Activated B cell treated with CpG ODN at 0.5 μM for 24 hours (primary cell): ENCODE results near the gene TMA7. TPM values are rescaled to one million over a fixed set of nuclear protein-coding genes. Genes with fewer than 3 reads are reported as not detected.
"Not testable (repeated sequence)": the region's sequence is repeated elsewhere in the genome, so short reads cannot be mapped to it uniquely, and the experiment has no call there.

Experiments
- ATAC-seq: fragments of 200-7000 bp; cut with Tn5 transposase; one replicate; pipeline ENCODE4 v1.10.0; 2021; ENCODE audit warnings: low read depth, mild to moderate bottlenecking, moderate library complexity
- CTCF ChIA-PET: fragments of 350-600 bp; sonication (Branson Sonifier 250); formaldehyde crosslinking; loops from one replicate; lab custom pipeline; 2021; ENCODE audit warnings: antibody characterized with exemption; lab: Charles Lee
- POLR2A ChIA-PET: fragments of 350-600 bp; sonication (Branson Sonifier 250); formaldehyde crosslinking; loops from one replicate; lab custom pipeline; 2021; ENCODE audit warnings: antibody characterized with exemption; lab: Charles Lee
- DNase-seq: peaks from one replicate; pipeline ENCODE4 v3.0.0; 2022
- H3K27ac Mint-ChIP-seq: one replicate; pipeline ENCODE4 v1.8.0; 2020; ENCODE audit warnings: mixed read lengths
- H3K27me3 Mint-ChIP-seq: one replicate; pipeline ENCODE4 v1.8.0; 2021; ENCODE audit warnings: mixed read lengths
- H3K36me3 Mint-ChIP-seq: one replicate; pipeline ENCODE4 v1.8.0; 2021; ENCODE audit warnings: low read depth, mixed read lengths
- H3K4me1 Mint-ChIP-seq: one replicate; pipeline ENCODE4 v1.8.0; 2021; ENCODE audit warnings: mixed read lengths
- H3K4me3 Mint-ChIP-seq: one replicate; pipeline ENCODE4 v1.8.0; 2020; ENCODE audit warnings: mild to moderate bottlenecking, mixed read lengths
- H3K9me3 Mint-ChIP-seq: one replicate; pipeline ENCODE4 v1.8.0; 2020; ENCODE audit warnings: mixed read lengths
- CTCF ChIP-seq: fragments of 200-600 bp; IDR thresholded peaks from one replicate; pipeline ENCODE4 v1.8.0; 2022; ENCODE audit warnings: antibody characterized with exemption, mild to moderate bottlenecking
- intact Hi-C: fragments of 100-400 bp; cut with micrococcal nuclease; formaldehyde crosslinking; loops from one replicate; pipeline ENCODE4 v1.15.1; 2024
- total RNA-seq: library from RNA; stranded (reverse); gene quantifications from 2 replicates; pipeline ENCODE4 v1.2.3, GENCODE V29; 2022

Gene TMA7
- total RNA-seq, 1 donor from 2014 or later, result 216 TPM

DNA sequence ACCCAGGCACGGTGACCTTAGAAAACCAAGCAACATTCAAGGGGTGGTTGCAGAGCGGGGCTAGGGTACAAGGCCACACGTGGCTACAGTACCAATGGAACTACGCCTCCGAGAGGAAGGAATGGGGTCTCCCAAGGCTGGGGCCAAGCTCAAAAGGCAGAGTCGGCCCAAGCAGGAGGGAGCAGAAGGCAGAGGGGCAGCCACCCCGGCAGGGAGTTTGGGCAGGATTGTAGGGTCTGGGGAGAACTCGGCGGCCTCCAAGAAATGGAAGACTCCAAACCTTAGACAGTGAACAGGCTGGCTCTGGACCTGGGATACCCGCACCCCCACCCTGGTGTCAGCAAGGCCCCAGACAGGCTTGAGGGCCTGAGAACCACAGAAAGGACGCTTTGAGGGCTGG lies 35.1 kb downstream of the TMA7 start:
- intact Hi-C loops, result no loop called here
- Mint-ChIP-seq H3K27ac (peak overlapping the region; percentile 79), H3K4me1 (peaks cover 76% of the 10 kb centered on the region)

DNA sequence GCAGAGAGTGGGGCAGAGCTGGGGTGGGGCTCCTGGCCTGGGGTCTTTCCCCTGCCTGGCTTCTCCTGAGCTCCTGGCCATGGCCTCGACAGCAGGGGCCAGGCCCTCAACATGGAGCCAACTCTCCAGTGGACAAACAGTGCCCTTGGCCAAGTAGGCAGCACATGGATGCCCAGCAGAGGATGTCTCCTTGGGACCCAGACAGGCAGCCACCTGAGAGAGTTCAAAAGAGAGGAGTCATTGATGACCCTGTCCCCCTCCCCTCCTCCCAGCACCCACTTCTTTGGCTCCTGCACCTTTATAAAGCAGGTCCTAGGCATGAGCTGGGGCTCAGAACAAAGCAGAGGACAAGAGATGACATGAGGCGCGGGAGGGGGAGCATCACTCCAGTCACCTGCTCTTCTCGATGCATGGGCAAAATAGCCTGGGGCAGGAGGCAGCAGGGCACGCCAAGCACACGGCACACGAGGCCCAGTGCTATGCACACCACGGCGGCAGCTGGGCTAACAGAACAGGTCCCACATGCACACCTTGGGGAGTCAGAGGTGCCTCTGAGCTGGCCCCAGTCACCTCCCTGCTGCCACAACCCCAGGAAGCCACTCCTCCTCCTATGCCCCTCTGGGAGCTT lies 36.5 kb downstream of the TMA7 start:
- no peak for TF ChIP-seq CTCF
- Mint-ChIP-seq H3K4me3 (no peak overlapping the region), H3K9me3 (no peaks in the 10 kb centered on the region), H3K27ac (peak overlapping the region; percentile 97), H3K27me3 (no peaks in the 10 kb centered on the region), H3K4me1 (peaks cover 65% of the 10 kb centered on the region), H3K36me3 (peaks cover 4% of the 10 kb centered on the region)
- intact Hi-C loops, result no loop called here
- ATAC-seq (no peak), DNase-seq (no peak)
- ChIA-PET POLR2A (interaction anchor here (0.6 to 1.9 kb wide), 5 partner anchors 10 to 1652 kb away, joined by 3 to 17 read pairs (median 8); partner anchors contain the start of gene ARIH2), CTCF (interaction anchor here (1.5 kb wide), 1 partner anchor 40 kb away, joined by 5 read pairs; no protein-coding TSS in a partner anchor)

More for the DNA sequence above, 35.1 kb downstream of the TMA7 start:
- H3K36me3 Mint-ChIP-seq, result peaks cover 4% of the 10 kb centered on the region
- no peak for TF ChIP-seq CTCF
- DNase-seq (no peak), ATAC-seq (no peak)
- ChIA-PET CTCF (no interaction called here), POLR2A (interaction anchor here (0.6 to 1.4 kb wide), 2 partner anchors 9 to 78 kb away, joined by 4 to 5 read pairs; no protein-coding TSS in a partner anchor)
- H3K9me3 Mint-ChIP-seq, result no peaks in the 10 kb centered on the region
- no peaks in the 10 kb centered on the region for H3K27me3 Mint-ChIP-seq
- peak overlapping the region; percentile 36 for H3K4me3 Mint-ChIP-seq

GRCh38 chr3:48477959-48478520 lies 38.0 kb downstream of the TMA7 start:
- Mint-ChIP-seq H3K9me3 (no peaks in the 10 kb centered on the region), H3K4me1 (peaks cover 57% of the 10 kb centered on the region), H3K4me3 (no peak overlapping the region), H3K36me3 (no peaks in the 10 kb centered on the region), H3K27ac (peak overlapping the region; percentile 97), H3K27me3 (no peaks in the 10 kb centered on the region)
- TF ChIP-seq CTCF, result no peak
- CTCF ChIA-PET, result interaction anchor here (1.5 to 2.0 kb wide), 2 partner anchors 13 to 42 kb away, joined by 4 to 5 read pairs; a partner anchor contains a TSS
- DNase-seq, result no peak
- POLR2A ChIA-PET, result interaction anchor here (0.6 to 2.8 kb wide), 4 partner anchors 11 to 915 kb away, joined by 3 to 16 read pairs (median 6); partner anchors contain the start of genes ATRIP, CCDC51 and TMA7
- no peak for ATAC-seq
- intact Hi-C loops, result loop anchor here (2.0 kb wide), 1 partner anchor 15 kb away; no protein-coding TSS in a partner anchor

DNA sequence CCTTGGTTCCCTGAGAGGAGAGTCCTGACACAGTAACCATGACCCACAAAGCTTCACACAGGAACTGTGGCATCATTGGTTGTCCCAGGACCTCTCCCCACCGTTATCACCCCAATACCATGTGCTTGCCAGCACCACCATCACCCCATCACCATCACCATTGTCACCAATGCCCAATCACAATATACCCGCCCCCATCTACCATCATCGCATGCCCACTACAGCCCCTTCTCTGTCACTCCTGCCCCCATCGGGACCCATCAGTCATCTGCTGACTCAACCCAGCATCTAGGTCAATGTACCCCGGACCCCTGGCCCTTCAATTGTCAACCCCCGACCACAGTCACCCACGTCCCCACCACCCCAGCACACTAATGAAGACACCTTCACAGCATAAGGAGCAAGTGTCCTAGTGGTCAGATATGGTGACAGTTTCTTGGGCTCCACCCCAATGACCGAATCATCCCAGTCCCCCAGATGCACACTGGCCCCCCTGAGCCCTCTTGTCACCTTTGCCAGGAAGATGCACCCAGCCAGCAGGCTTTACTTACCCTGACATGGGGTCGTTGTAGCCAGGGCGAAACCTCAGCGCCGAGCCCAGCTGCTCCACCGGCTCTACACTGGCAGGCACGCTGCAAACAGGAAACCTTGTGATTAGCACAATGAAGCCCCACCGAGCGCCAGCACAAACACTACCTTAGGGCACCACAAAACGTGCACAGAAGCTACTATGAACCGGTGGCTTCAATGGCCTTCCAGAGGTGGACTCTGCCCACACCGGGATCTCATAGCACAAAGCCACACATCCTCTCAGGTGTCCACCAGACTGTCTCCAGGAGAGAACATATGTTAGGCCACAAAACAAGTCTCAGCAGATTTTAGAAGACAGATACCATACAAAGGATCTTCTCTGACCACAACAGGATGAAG lies 38.8 kb downstream of the TMA7 start:
- intact Hi-C loops, result loop anchor here (2.0 kb wide), 1 partner anchor 14 kb away; no protein-coding TSS in a partner anchor
- H3K27ac Mint-ChIP-seq, result peak overlapping the region; percentile 97
- no peaks in the 10 kb centered on the region for H3K27me3 Mint-ChIP-seq
- CTCF ChIA-PET, result interaction anchor here (0.8 to 2.0 kb wide), 2 partner anchors 14 to 29 kb away, joined by 3 to 4 read pairs; a partner anchor contains a TSS
- ATAC-seq (peak; percentile 81), DNase-seq (no peak)
- H3K4me1 Mint-ChIP-seq, result peaks cover 50% of the 10 kb centered on the region
- H3K9me3 Mint-ChIP-seq, result no peaks in the 10 kb centered on the region
- peak overlapping the region; percentile 72 for H3K4me3 Mint-ChIP-seq
- H3K36me3 Mint-ChIP-seq, result no peaks in the 10 kb centered on the region
- POLR2A ChIA-PET, result interaction anchor here (0.6 to 2.8 kb wide), 6 partner anchors 8 to 39 kb away, joined by 3 to 16 read pairs (median 4); partner anchors contain the start of genes ATRIP, CCDC51 and TMA7
- no peak for TF ChIP-seq CTCF

DNA sequence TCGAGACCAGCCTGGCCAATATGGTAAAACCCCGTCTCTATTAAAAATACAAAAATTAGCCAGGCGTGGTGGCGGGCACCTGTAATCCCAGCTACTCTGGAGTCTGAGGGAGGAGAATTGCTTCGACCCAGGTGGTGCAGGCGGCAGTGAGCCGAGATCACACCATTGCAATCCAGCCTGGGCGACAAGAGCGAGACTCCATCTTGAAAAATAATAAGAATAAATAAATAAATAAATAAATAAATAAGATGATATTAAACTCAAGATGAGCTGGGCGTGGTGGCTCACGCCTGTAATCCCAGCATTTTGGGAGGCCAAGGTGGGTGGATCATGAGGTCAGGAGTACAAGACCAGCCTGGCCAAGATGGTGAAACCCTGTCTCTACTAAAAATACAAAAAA lies 40.8 kb downstream of the TMA7 start:
- H3K4me3 Mint-ChIP-seq, H3K36me3 Mint-ChIP-seq, intact Hi-C loops, H3K27ac Mint-ChIP-seq, CTCF ChIA-PET, DNase-seq, ATAC-seq, H3K9me3 Mint-ChIP-seq, H3K27me3 Mint-ChIP-seq, POLR2A ChIA-PET: not testable (repeated sequence)
- H3K4me1 Mint-ChIP-seq, result peaks cover 42% of the 10 kb centered on the region

DNA sequence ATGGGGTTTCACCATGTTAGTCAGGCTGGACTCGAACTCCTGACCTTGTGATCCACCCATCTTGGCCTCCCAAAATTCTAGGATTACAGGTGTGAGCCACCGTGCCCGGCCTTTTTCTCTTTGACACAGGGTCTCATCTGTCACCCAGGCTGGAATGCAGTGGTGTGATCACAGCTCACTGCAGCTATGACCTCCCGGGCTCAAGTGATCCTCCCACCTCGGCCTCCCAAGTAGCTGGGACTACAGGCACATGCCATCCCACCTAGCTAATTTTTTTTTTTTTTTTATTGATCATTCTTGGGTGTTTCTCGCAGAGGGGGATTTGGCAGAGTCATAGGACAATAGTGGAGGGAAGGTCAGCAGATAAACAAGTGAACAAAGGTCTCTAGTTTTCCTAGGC lies 42.8 kb downstream of the TMA7 start:
- peaks cover 23% of the 10 kb centered on the region for H3K4me1 Mint-ChIP-seq
- ATAC-seq, CTCF ChIA-PET, H3K27me3 Mint-ChIP-seq, DNase-seq, H3K4me3 Mint-ChIP-seq, H3K36me3 Mint-ChIP-seq, intact Hi-C loops, H3K27ac Mint-ChIP-seq, H3K9me3 Mint-ChIP-seq: not testable (repeated sequence)
- POLR2A ChIA-PET, result interaction anchor here (0.7 to 1.0 kb wide), 2 partner anchors 17 to 59 kb away, joined by 4 read pairs; a partner anchor contains a TSS
